Stimulated activated naive CD8-positive, alpha-beta T cell treated with anti-CD3 and anti-CD28 coated beads, Interleukin-15, Interleukin-2, amounts not matched to agents 100 U/mL and 50 U/mL, for 24 hours (primary cell): ENCODE results near the gene CDH4.

Source experiments
- ATAC-seq: fragments of 150-1000 bp; cut with Tn5 transposase; one replicate; pipeline ENCODE4 v1.10.0; 2021
- DNase-seq: peaks from one replicate; pipeline ENCODE4 v3.0.0; 2021

Gene CDH4

DNA sequence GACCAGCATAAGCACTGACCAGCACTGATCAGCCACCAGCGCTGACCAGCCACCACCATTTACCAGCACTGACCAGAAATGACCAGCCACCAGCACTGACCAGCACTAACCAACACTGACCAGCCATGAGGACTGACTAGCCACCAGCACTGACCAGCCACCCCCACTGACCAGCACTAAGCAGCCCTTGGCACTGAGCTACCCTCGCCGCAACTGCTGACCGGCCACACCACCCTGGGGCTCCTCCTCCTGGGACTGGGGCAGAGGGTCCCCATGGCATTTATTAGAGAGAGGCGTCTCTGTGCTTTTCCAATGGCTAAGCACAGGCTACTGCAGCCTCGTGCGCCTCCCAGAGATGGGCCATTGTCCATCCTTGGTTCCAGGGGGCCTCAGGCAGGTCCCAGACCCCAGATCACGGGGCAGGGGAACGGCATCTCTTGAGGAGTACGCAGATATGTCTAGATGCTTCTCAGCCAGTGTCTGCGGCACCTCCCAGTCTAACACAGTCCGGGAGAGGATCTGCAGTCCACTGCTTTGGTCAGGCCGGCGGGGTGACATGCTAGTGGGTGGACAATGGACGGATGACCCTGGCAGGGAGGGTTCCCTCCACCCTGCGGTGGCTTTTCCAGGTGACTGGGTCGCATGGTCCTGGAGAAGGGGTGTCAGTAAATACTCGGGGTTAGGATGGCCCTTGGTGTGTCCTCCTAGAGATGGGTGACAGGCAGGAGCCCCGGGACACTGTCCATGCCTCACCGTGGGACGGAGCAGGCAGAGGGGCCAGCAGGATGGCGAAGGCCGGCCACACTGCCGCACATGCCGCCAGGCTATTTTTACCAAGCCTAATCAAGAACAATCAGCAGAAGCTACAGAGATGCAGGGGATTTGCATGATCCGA, 645.6 kb downstream of the CDH4 start:
- ATAC-seq: peak; percentile 37
- DNase-seq: no peak

- ATAC-seq (no peak), DNase-seq (no peak)
Observed at GRCh38 chr20:61898405-61898804, 646.3 kb downstream of the CDH4 start.

- DNase-seq (no peak), ATAC-seq (no peak)
Observed at GRCh38 chr20:61900011-61900944, 648.2 kb downstream of the CDH4 start.

DNA sequence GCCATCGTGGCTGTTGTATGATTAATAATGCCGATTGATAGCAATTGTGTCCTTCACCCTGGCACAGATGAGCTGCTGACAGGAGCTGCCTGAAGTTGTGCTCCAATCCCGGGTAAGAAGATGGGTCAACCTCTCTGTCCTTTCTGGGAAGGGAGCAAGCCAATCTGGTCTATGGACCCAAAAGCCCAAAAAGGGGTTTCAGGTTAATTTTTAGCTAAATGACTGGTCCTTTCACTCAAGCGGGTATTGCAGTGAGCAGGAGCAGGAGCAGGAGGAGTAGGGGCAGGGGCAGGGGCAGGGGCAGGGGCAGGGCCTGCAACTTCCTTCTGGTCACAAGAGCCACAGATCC, 648.9 kb downstream of the CDH4 start:
- no peak for DNase-seq
- ATAC-seq: no peak

- ATAC-seq (no peak), DNase-seq (no peak)
Observed at GRCh38 chr20:61901392-61902220, 649.5 kb downstream of the CDH4 start.

GRCh38 chr20:61902221-61902869, 650.3 kb downstream of the CDH4 start:
- DNase-seq: no peak
- no peak for ATAC-seq

DNA sequence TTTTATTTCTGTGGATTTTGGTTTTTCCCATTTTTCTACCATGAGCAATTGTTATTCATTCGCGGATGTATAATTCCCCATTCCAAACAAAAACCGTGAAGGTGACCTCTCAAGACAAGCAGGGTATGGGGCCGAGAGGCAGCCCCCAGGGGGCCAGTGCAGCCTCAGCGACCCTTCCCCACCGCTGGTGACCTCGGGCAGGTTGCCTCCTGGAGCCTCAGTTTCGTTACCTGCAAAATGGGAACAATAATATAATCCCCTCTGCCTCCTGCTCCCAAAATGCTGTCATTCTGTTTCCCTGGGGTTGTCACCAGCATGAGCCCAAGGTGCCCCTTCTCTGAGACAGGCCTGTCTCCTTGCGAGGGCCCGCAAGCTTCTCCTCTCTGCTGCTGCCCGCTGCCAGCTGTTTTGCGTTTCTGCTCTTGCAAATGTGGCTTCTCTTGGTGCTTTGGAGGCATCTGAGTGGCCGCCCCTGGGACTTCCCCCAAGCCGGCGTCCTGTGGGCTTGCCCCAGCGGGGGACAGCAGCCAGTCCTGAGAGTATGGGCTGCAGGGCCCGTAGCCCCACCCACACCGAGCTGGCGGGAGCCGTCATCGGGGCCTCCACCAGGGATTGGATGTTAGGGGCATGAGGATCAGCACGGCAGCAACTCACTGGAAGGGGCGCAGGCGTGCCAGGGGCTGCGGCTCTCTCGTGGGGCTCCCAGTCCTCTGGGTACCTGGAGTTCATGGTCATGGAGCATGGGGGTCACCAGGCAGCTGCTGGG, 651.7 kb downstream of the CDH4 start:
- ATAC-seq (no peak), DNase-seq (no peak)

GRCh38 chr20:61904456-61904855, 652.4 kb downstream of the CDH4 start:
- ATAC-seq (no peak), DNase-seq (no peak)

DNA sequence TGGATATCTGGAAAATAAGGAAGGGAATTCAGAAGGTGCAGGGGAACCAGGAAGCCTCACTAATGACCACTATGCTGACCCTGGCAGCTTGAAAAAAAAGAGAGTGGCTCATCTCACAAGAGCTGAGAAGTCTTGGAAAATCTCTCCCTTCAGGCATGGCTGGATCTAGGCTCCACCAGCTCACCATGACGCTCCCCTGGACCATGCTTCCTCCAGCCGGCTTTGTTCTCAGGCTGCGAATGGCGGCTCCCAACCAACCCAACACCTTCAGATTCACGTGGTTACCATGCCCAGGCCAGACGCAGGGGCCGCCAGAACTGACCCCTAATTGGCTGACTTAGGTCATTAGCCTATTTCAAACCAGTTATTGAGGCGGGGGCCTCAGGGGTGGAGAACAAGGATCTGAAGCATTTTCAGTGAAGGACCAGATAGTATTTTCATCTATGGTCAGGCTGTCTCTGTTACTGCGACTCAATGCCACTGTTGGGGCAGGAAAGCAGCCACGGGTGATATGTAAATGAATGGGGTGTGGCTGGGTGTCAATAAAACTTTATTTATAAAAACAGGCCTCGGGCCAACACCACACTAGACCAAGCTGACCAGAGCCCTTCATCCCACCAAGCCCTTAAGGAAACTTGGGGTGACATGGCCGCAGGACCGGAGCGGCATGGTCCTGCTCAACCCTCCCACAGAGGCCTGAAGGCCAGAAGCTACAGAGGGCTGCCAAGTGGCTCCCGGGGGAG, 653.9 kb downstream of the CDH4 start:
- no peak for ATAC-seq
- DNase-seq: no peak

DNA sequence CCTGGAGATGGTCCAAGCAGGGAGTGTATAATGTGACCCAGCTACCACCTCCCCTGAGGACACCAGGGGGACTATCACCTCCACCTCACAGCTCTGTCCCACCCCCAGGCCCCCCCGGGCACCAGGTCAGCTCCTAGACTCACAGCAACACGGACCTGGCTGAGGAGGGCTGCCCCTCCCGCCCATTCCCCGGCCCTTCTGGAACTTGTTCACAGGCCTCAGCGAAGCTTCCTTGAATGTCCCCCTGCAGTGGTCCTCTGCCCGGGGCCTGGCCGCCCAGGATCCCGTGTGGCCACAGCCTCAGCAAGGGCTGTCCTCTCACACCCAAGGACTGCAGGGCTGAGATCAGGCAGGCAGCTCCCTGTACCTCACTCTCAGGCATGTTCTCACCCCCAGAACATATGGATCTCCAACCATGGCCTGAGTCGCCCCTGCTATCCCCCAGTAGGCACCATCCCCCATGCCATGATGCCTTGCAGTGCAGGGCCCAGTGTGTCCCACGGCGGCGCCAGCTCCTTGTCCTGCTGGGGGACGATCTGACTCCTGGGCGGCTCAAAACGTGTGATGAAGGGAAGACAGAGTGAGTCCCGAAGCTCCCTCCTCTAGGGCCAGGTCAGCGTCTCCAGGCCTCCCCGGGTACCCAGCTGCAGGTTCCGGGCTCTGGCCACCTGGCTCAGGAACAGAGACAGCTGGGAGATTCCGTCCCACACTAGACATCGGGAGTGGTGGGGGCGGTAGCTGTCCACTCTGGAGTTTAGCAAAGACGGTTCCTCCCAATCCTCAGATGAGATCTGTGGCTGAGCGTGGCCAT, 655.2 kb downstream of the CDH4 start:
- DNase-seq (no peak), ATAC-seq (peak; percentile 8)

DNA sequence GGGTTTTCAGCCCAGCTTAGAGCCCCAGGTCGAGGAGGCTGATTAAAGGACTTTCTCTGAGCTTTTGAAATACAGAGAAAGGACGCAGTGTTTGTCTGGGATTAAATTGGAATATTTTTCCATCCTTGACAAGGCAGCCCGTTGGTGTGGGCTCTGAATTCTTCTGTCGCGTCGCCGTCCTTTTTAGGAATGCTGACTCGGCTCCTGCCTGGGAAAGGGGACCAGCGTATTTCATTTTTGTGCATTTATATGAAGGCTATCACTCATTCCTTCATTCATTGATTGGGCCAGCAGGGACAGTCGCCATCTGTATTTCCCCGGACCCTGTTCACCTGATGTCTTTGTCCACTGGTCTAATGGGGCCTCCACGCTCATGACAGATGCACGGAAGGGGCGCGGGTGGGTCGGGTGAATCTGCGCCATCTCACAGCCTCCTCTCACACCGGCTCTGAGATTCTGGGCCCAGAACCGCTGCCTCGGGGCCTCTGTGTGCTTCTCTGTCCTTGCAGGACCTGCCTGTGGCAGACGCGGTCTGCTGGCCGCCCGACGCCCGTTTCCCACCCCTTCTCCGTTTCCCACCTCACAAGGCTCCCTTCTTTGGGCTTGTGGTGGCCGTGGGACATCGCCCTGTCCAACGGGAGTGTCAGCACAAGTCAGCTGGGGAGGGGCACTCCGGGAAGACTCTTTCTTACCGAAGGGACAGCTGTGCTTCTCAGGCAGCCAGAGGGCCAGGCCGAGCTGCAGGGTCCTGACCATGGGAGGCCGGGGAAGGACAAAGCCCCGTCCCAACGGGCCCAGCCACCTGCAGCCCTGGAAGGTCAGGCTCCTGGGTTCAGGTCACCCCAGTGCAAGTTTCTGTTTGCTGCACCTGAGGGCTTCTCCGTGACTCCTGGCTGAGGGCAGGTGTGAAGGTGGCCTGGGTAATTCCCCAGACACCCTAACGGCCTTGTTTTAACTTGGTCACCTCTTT, 656.3 kb downstream of the CDH4 start:
- ATAC-seq (no peak), DNase-seq (no peak)

- no peak for ATAC-seq
- DNase-seq: no peak
Observed at GRCh38 chr20:61909028-61909427, 657.0 kb downstream of the CDH4 start.

- DNase-seq (no peak), ATAC-seq (no peak)
Observed at GRCh38 chr20:61909821-61910220, 657.8 kb downstream of the CDH4 start.

- no peak for ATAC-seq
- no peak for DNase-seq
Observed at GRCh38 chr20:61911824-61912223, 659.8 kb downstream of the CDH4 start.

DNA sequence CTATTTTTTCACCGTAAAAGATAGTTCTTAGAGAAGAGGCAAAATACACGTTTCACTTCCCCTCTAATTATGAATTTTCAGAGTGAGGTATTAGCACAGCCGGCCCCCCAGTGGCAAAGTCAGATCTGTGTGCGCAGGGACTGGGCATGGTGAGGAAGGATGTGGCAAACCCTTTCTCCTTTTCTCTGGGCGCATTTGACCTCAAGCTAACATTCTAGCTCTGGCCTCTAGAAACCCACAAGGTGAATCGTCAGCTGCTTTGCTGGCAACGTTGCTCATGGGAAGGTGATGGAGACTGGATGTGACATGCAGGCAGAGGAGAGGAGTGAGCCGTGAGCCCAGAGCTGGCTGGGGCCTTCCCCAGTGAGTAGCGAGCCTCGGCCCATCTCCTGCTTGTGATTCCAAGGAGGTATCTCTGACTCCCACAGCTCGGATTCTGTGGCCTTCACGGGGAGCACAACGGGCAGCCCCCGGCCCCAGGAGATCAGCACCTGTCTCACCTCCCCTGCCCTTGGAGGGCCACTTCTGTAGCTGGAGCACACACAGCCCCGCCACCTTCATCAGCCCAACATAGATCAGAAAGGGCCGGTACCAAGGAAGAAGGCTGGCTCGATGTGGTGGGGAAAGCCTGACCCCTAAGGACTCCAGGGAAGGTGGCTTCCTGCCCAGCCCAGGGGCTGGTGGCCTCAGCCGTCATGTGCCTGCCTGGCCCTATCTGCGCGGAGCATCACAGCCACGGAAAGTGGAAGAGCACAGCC, 660.8 kb downstream of the CDH4 start:
- ATAC-seq (no peak), DNase-seq (no peak)

GRCh38 chr20:61913423-61914225, 661.6 kb downstream of the CDH4 start:
- no peak for ATAC-seq

DNA sequence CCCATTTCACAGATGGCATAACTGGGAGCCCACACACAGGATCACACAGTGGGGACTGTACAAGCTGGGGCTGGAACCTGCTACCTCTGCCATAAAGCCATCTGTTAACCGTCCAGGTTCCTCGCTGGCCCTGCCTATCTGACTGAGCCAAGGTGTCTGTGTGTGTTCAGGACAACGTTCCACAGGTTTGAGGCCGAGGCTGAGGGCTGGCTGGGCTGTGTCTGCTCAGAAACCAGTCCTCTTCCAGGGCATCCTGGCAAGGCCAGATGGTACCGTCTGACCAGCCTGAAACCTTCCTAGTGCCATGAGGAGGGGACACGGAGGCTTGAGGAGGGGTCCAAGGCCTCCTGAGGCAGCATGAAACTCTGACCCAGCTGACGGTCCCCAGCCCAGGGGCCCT, 663.0 kb downstream of the CDH4 start:
- no peak for ATAC-seq
- DNase-seq: no peak

More at GRCh38 chr20:61913423-61914225, 661.6 kb downstream of the CDH4 start:
- DNase-seq: no peak
